ENCODE measurements around the gene HYCC2. TPM values are rescaled to one million over a fixed set of nuclear protein-coding genes. Genes with fewer than 3 reads are reported as not detected.

Gene HYCC2
- total and polyA plus RNA-seq, 2 of the 8 experiments (the other 6 are each of a cell fraction or from before 2014, with no cell fraction given): 0.86 to 8.0 TPM

GRCh38 chr2:201109186-201109585 lies 37.7 kb upstream of the HYCC2 start:
- H3K27ac ChIP-seq (ENCODE audit: low read depth, low read length): no peak overlapping the region

More at GRCh38 chr2:201109186-201109585, 37.7 kb upstream of the HYCC2 start:
- H3K23me2 ChIP-seq (ENCODE audit: low read depth, low read length): peaks cover 2% of the 10 kb centered on the region; the same call in 1 of the 2 replicates
- no peak overlapping the region for H2BK5ac ChIP-seq (ENCODE audit: low read depth, low read length)
- H3K79me2 ChIP-seq (ENCODE audit: control insufficient read depth in 1 of 2, insufficient read depth in 2 of 2, low read length in 2 of 2): no peaks in the 10 kb centered on the region
- no peak overlapping the region for H3K9ac ChIP-seq (replicated peaks in 1 of 4; ENCODE audit: extremely low read depth in 1 of 4, low read depth in 3 of 4, low read length in 3 of 4)
- H2BK20ac ChIP-seq (ENCODE audit: low read length): no peak overlapping the region
- TF ChIP-seq TAF7 (optimal IDR thresholded peaks at IDR 0.05; ENCODE audit: borderline replicate concordance, low read depth, low read length): no peak
- TF ChIP-seq CHD1 (IDR thresholded peaks at IDR 0.05; ENCODE audit: low read depth, low read length): no peak
- no peak for TF ChIP-seq POU5F1 (IDR thresholded peaks at IDR 0.05; ENCODE audit: low read depth, low read length)
- no peak for TF ChIP-seq EGR1 (IDR thresholded peaks at IDR 0.05; ENCODE audit: borderline replicate concordance, low read depth, low read length)
- no peak for TF ChIP-seq BRCA1 (IDR thresholded peaks at IDR 0.05; ENCODE audit: low read depth, low read length)
- TF ChIP-seq RAD21 (IDR thresholded peaks at IDR 0.05 in 1 of 2, conservative IDR thresholded peaks at IDR 0.05 in 1 of 2; ENCODE audit: low read depth in 2 of 2, low read length in 2 of 2): no peak
- no peaks in the 10 kb centered on the region for H3K79me1 ChIP-seq (ENCODE audit: low read depth, low read length)
- FAIRE-seq (no peak), DNase-seq (ENCODE audit: low read depth in 1 of 2, low spot score in 2 of 2) (no peak)
- H2BK15ac ChIP-seq (ENCODE audit: low read length): no peak overlapping the region
- H3K18ac ChIP-seq (ENCODE audit: extremely low read depth, low read length): no peak overlapping the region
- ChIA-PET CTCF (ENCODE audit: partially characterized antibody) (interaction anchor here (1.1 to 1.3 kb wide), 2 partner anchors 49 to 146 kb away, joined by 3 to 5 read pairs; partner anchors contain the start of gene ORC2), POLR2A (ENCODE audit: partially characterized antibody) (interaction anchor here (1.0 to 1.1 kb wide), 2 partner anchors 9 to 156 kb away, joined by 3 read pairs; no protein-coding TSS in a partner anchor)
- H4K20me1 ChIP-seq (replicated peaks in 1 of 2; ENCODE audit: control insufficient read depth in 1 of 2, insufficient read depth in 2 of 2, low read length in 2 of 2): peaks cover 0 to 2% of the 10 kb centered on the region in 2 experiments
- H2AFZ ChIP-seq (ENCODE audit: low read length): no peak overlapping the region
- 91% methylated on average over 4 of the region's 4 CpGs; no CpG with 5 or more reads in 1 of the 2 experiments for WGBS, 2 experiments (ENCODE audit: extremely low coverage in 1 of 2, insufficient coverage in 1 of 2, insufficient read length in 1 of 2, insufficient replicate concordance in 2 of 2, low coverage in 1 of 2, low lambda C conversion rate in 2 of 2, missing lambda C conversion rate in 1 of 2)
- no peak overlapping the region for H3K56ac ChIP-seq (replicated peaks; ENCODE audit: insufficient read length, low read depth, low read length)
- H2BK12ac ChIP-seq (ENCODE audit: low read depth, low read length): no peak overlapping the region
- H3K14ac ChIP-seq (ENCODE audit: insufficient read length): no peak overlapping the region
- H3K4ac ChIP-seq (replicated peaks; ENCODE audit: insufficient read length, low read depth, low read length): no peak overlapping the region
- no peaks in the 10 kb centered on the region for H3K36me3 ChIP-seq (ENCODE audit: control insufficient read depth in 2 of 4, insufficient read depth in 4 of 4, low read length in 3 of 4)
- H2BK120ac ChIP-seq (replicated peaks; ENCODE audit: low read depth, low read length): no peak overlapping the region
- H4K91ac ChIP-seq (replicated peaks; ENCODE audit: insufficient read length, low read length): no peak overlapping the region
- no peak overlapping the region for H4K8ac ChIP-seq (ENCODE audit: extremely low read depth, insufficient read depth, low read length)
- no peak overlapping the region for H4K5ac ChIP-seq (ENCODE audit: insufficient read length, low read depth, low read length)
- no peak overlapping the region for H3K4me3 ChIP-seq (ENCODE audit: extremely low read depth in 1 of 4, insufficient read depth in 2 of 4, low read depth in 3 of 4, low read length in 4 of 4)
- no peaks in the 10 kb centered on the region for H3K4me1 ChIP-seq (replicated peaks in 1 of 4; ENCODE audit: control insufficient read depth in 3 of 4, insufficient read depth in 4 of 4, low read length in 3 of 4)
- no peak overlapping the region for H3K4me2 ChIP-seq (ENCODE audit: insufficient read depth in 1 of 2, low read depth in 2 of 2, low read length in 2 of 2)
- no peak overlapping the region for H3K23ac ChIP-seq (ENCODE audit: insufficient read length)
- H3K27me3 ChIP-seq (replicated peaks in 1 of 4; ENCODE audit: control insufficient read depth in 3 of 4, extremely low read depth in 1 of 4, insufficient read depth in 3 of 4, low read length in 3 of 4): no peaks in the 10 kb centered on the region
- H3K9me3 ChIP-seq (ENCODE audit: insufficient read depth in 2 of 2, low read depth in 1 of 2, low read length in 1 of 2): no peaks in the 10 kb centered on the region
- no peak overlapping the region for H2AK5ac ChIP-seq (ENCODE audit: low read depth, low read length)

Measured in H1 (cell line).